ENCODE measurements around the gene EIPR1.

The EIPR1 gene

DNA sequence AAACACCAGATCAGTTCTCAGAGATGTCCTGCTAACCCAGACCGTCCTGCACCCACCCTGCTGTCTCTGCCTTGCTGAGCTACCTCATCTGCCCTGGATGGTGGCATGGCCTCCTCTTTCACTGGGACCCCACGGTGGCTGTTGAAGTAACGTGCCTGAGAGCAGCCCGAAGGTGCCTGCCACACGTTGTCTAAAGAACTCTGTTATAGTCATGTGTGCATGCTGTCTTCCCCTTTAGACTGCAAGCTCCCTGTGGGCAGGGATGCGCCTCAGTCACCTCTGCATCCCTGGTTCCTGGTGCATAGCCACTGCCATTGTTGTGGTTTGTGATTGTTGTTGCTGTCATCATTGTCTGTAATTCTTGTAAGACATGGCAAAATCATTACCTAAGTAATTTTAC, 235.9 kb downstream of the EIPR1 start:
- Histone ChIP-seq H3K36me3 (ENCODE audit: insufficient read depth, insufficient read length, low read length) (no peaks in the 10 kb centered on the region), H3K9ac (ENCODE audit: insufficient read length, low read depth) (no peak overlapping the region), H3K27me3 (ENCODE audit: insufficient read depth, insufficient read length) (no peaks in the 10 kb centered on the region), H3K9me3 (ENCODE audit: insufficient read depth, low read length) (no peaks in the 10 kb centered on the region), H3K4me3 (ENCODE audit: insufficient read length, low read depth) (no peak overlapping the region), H3K4me1 (ENCODE audit: insufficient read depth, insufficient read length) (peaks cover 2% of the 10 kb centered on the region)
- TF ChIP-seq ZNF274 (IDR thresholded peaks at IDR 0.05; ENCODE audit: low read depth, low read length), result no peak
- no peak for TF ChIP-seq SUZ12 (IDR thresholded peaks at IDR 0.05; ENCODE audit: extremely low read depth, insufficient read depth, insufficient read length)
- no peak for TF ChIP-seq YY1 (IDR thresholded peaks at IDR 0.05; ENCODE audit: insufficient read depth, insufficient read length)
- DNase-seq (ENCODE audit: low read depth, low spot score), result no peak

DNA sequence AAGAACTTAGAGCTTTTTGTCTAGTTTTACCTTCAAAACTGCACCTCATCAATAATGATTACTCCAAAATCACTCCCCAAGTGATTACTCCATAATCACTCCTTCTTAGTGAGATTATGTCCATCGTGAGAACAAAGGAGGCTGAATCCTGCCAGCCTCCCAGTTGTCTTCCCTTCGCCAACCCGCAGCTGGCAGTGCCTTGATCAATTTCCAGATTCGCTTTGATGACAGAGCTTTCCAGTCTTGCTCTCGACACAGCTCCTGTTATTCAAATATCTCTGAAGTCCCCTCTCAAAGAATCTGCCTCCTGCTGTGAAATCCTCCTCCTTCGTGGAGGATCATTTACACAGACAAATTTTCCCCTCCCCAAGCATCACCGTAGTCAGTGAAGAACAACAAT, 237.7 kb downstream of the EIPR1 start:
- H3K9me3 ChIP-seq (ENCODE audit: insufficient read depth, low read length), result no peaks in the 10 kb centered on the region
- H3K36me3 ChIP-seq (ENCODE audit: insufficient read depth, insufficient read length, low read length), result no peaks in the 10 kb centered on the region
- peaks cover 2% of the 10 kb centered on the region for H3K4me1 ChIP-seq (ENCODE audit: insufficient read depth, insufficient read length)
- H3K27me3 ChIP-seq (ENCODE audit: insufficient read depth, insufficient read length), result no peaks in the 10 kb centered on the region
- no peak overlapping the region for H3K4me3 ChIP-seq (ENCODE audit: insufficient read length, low read depth)
- TF ChIP-seq SUZ12 (IDR thresholded peaks at IDR 0.05; ENCODE audit: extremely low read depth, insufficient read depth, insufficient read length) (no peak), YY1 (IDR thresholded peaks at IDR 0.05; ENCODE audit: insufficient read depth, insufficient read length) (no peak), ZNF274 (IDR thresholded peaks at IDR 0.05; ENCODE audit: low read depth, low read length) (no peak)
- H3K9ac ChIP-seq (ENCODE audit: insufficient read length, low read depth), result no peak overlapping the region
- DNase-seq (ENCODE audit: low read depth, low spot score), result no peak
